Endothelial cell of umbilical vein (primary cell): ENCODE measurements around the gene SPTBN4. TPM values are rescaled to one million over a fixed set of nuclear protein-coding genes. Genes with fewer than 3 reads are reported as not detected.
"Not testable (repeated sequence)": the region's sequence is repeated elsewhere in the genome, so short reads cannot be mapped to it uniquely, and the experiment has no call there.

Experiments used
- BruUV-seq: library from RNA; stranded (reverse); fragments of 400-500 nt; replicated peaks from 2 replicates; lab custom pipeline; 2021; lab: Mats Ljungman, UMichigan
- CTCF ChIA-PET: fragments of 300-600, 350-600 bp; sonication (Branson Sonifier 250); formaldehyde crosslinking; loops from one replicate; lab custom pipeline; 2021; ENCODE audit warnings: antibody characterized with exemption, inconsistent platforms; lab: Charles Lee
- POLR2A ChIA-PET: fragments of 300-600, 350-600 bp; sonication (Branson Sonifier 250); formaldehyde crosslinking; loops from one replicate; lab custom pipeline; 2021; ENCODE audit warnings: antibody characterized with exemption, inconsistent platforms; lab: Charles Lee
- DNase-seq: peaks from one replicate; pipeline ENCODE4 v3.0.0-alpha.2; 2011; ENCODE audit warnings: low read depth, low spot score
- FAIRE-seq: peaks from 2 replicates; lab custom pipeline; 2011; peaks lifted over from hg19 to GRCh38; lab: Jason Lieb, UNC
- H2AFZ ChIP-seq: 2 replicates; pipeline ENCODE4 v1.6.0; 2012; ENCODE audit warnings: low read depth, low read length, control low read depth, inconsistent platforms
- H3K27ac ChIP-seq: 2 replicates; pipeline ENCODE4 v1.5.1; 2011; ENCODE audit warnings: low read depth, mild to moderate bottlenecking, control low read depth, low read length, moderate library complexity; ENCODE audit not compliant: insufficient read depth
- H3K27me3 ChIP-seq, 2 experiments: 2 replicates each; pipeline versions ENCODE4 v1.6.0 to v1.6.1; 2011; ENCODE audit warnings: low read length in 2 of 2, mixed read lengths in 1 of 2; ENCODE audit not compliant: control insufficient read depth in 2 of 2, insufficient read depth in 2 of 2
- H3K36me3 ChIP-seq, 2 experiments: 2 replicates in 1 of 2; 3 replicates in 1 of 2; pipeline ENCODE4 v1.5.1; 2011; ENCODE audit warnings: low read length in 2 of 2, mild to moderate bottlenecking in 1 of 2, moderate library complexity in 1 of 2; ENCODE audit not compliant: control insufficient read depth in 2 of 2, insufficient read depth in 2 of 2; ENCODE audit errors: extremely low read depth in 1 of 2
- H3K4me1 ChIP-seq: 3 replicates; pipeline ENCODE4 v1.5.1; 2011; ENCODE audit warnings: mild to moderate bottlenecking, low read length; ENCODE audit not compliant: control insufficient read depth, insufficient read depth; ENCODE audit errors: extremely low read depth
- H3K4me2 ChIP-seq: 2 replicates; pipeline ENCODE4 v1.6.1; 2011; ENCODE audit warnings: low read length, control low read depth, mixed read lengths; ENCODE audit not compliant: insufficient read depth
- H3K4me3 ChIP-seq, 3 experiments: fragments of 200-600 bp in 1 of 3; sonication (generic), shearing (Covaris generic) in 1 of 3; replicated peaks in 1 of 3; 2 replicates each; pipeline ENCODE4 v1.5.1; 2011 to 2016; ENCODE audit warnings: control low read depth in 3 of 3, low read length in 3 of 3, mild to moderate bottlenecking in 2 of 3, inconsistent platforms in 1 of 3, low read depth in 1 of 3, moderate library complexity in 1 of 3; ENCODE audit not compliant: insufficient read depth in 1 of 3
- H3K79me2 ChIP-seq: 2 replicates; pipeline ENCODE4 v1.6.0; 2012; ENCODE audit warnings: low read length, inconsistent platforms; ENCODE audit not compliant: control insufficient read depth, insufficient read depth
- H3K9ac ChIP-seq: replicated peaks from 2 replicates; pipeline ENCODE3; 2011; ENCODE audit warnings: low read length, control low read depth; ENCODE audit not compliant: insufficient read depth; ENCODE audit errors: extremely low read depth
- H3K9me1 ChIP-seq: replicated peaks from 3 replicates; pipeline ENCODE4 v1.6.0; 2011; ENCODE audit warnings: mild to moderate bottlenecking, low read length; ENCODE audit not compliant: control insufficient read depth, insufficient read depth; ENCODE audit errors: extremely low read depth
- H3K9me3 ChIP-seq: replicated peaks from 2 replicates; pipeline ENCODE4 v1.5.1; 2012; ENCODE audit warnings: low read length, inconsistent platforms; ENCODE audit not compliant: control insufficient read depth, insufficient read depth
- H4K20me1 ChIP-seq: replicated peaks from 2 replicates; pipeline ENCODE3; 2011; ENCODE audit warnings: mild to moderate bottlenecking, low read length; ENCODE audit not compliant: control insufficient read depth, insufficient read depth; ENCODE audit errors: extremely low read depth
- EZH2 ChIP-seq: IDR thresholded peaks from 2 replicates; pipeline ENCODE4 v1.6.1; 2012; ENCODE audit warnings: borderline replicate concordance, low read depth, mild to moderate bottlenecking, moderate library complexity, low read length, inconsistent platforms; ENCODE audit not compliant: severe bottlenecking
- FOS ChIP-seq: IDR thresholded peaks from 2 replicates; pipeline ENCODE4 v1.6.1; 2011; ENCODE audit warnings: mild to moderate bottlenecking, low read length, moderate library complexity, borderline replicate concordance; ENCODE audit not compliant: insufficient read depth
- GATA2 ChIP-seq: IDR thresholded peaks from 2 replicates; pipeline ENCODE4 v1.7.0; 2011; ENCODE audit warnings: low read depth, mild to moderate bottlenecking, moderate library complexity, mixed read lengths, low read length; ENCODE audit not compliant: insufficient read length, insufficient read depth
- JUN ChIP-seq: IDR thresholded peaks from 2 replicates; pipeline ENCODE4 v1.6.1; 2011; ENCODE audit warnings: borderline replicate concordance, low read depth; ENCODE audit not compliant: insufficient read length, insufficient read depth
- MAX ChIP-seq: IDR thresholded peaks from 2 replicates; pipeline ENCODE4 v1.6.1; 2011; ENCODE audit not compliant: insufficient read depth, insufficient read length
- MYC ChIP-seq: IDR thresholded peaks from one replicate; pipeline ENCODE4 v1.6.1; 2011; ENCODE audit warnings: mild to moderate bottlenecking, low read depth, low read length
- POLR2A ChIP-seq: IDR thresholded peaks from 2 replicates; pipeline ENCODE4 v1.6.1; 2012; ENCODE audit warnings: low read depth, mild to moderate bottlenecking, control low read depth, low read length
- POLR2AphosphoS5 ChIP-seq: IDR thresholded peaks from 2 replicates; pipeline ENCODE4 v1.6.1; 2012; ENCODE audit warnings: low read depth, mild to moderate bottlenecking, control low read depth, low read length, moderate library complexity; ENCODE audit not compliant: insufficient read depth
- dilution Hi-C: fragments of 300-500 bp; cut with MboI; formaldehyde crosslinking; loops from one replicate; pipeline ENCODE4 v1.15.0; 2019; ENCODE audit warnings: low sequenced_read_pairs; ENCODE audit not compliant: extremely low pct_ligation_motif_present
- intact Hi-C: fragments of 100-400 bp; cut with micrococcal nuclease; formaldehyde crosslinking; loops from one replicate; pipeline ENCODE4 v1.10.0; 2022
- polyA plus RNA-seq, 4 experiments: library from polyadenylated mRNA; depleted of rRNA in 3 of 4; stranded (reverse) in 3 of 4; unstranded in 1 of 4; fragments of >200 nt; gene quantifications; 2 replicates each; pipeline versions ENCODE4 v1.2.1 to v1.2.3, GENCODE V29; 2011 to 2012; ENCODE audit warnings: missing spikeins in 1 of 4
- total RNA-seq: library from RNA; stranded (reverse); gene quantifications from 2 replicates; pipeline ENCODE4 v1.2.3, GENCODE V29; 2021
- TF ChIP-seq, protein P1 (sequence below), 2 donors: IDR thresholded peaks; 1 replicate in 1 of 2; 2 replicates in 1 of 2; pipeline ENCODE4 v1.5.1; 2011; ENCODE audit warnings: low read length in 2 of 2, mild to moderate bottlenecking in 2 of 2, moderate library complexity in 2 of 2, control low read depth in 1 of 2, inconsistent platforms in 1 of 2, low read depth in 1 of 2; ENCODE audit not compliant: insufficient read depth in 1 of 2; ENCODE audit errors: extremely low read depth in 1 of 2

SPTBN4 gene
- total and polyA plus RNA-seq, 2 donors (not counting 3 experiments of a cell fraction or from before 2014, with no cell fraction given), result 0.33 TPM; not detected in 1

DNA sequence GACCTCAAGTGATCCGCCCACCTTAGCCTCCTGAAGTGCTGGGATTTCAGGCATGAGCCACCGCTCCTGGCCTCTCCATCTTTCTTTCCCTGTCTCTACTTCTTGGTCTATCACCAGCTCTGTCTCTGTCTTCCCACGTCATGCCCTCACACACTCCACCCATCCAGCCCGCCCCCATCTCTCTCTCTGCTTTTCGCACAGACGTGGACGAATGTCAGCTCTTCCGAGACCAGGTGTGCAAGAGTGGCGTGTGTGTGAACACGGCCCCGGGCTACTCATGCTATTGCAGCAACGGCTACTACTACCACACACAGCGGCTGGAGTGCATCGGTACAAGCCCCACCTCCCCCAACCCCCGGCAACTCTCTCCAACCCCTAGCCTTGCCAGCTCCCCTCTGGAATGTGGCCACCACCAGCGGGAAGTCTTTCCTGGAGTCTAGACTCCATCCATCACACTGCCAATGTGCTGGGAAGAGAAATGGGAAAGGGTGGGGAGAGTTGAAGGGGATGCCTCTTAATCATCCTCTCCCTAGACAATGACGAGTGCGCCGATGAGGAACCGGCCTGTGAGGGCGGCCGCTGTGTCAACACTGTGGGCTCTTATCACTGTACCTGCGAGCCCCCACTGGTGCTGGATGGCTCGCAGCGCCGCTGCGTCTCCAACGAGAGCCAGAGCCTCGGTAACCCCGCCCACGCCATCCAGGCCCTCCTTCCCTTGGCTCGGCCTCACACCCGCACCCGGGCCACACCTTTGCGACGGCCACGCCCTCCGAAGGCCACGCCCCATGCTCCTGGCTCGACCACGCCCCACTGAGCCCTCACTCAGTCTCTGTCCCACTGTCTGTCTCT lies 156.8 kb downstream of the SPTBN4 start:
- Histone ChIP-seq H3K27ac (no peak overlapping the region), H3K79me2 (no peaks in the 10 kb centered on the region), H4K20me1 (no peaks in the 10 kb centered on the region), H3K9me1 (no peaks in the 10 kb centered on the region), H3K4me3 (no peak overlapping the region), H3K27me3 (no peaks in the 10 kb centered on the region), H3K9ac (no peak overlapping the region), H3K36me3 (no peaks in the 10 kb centered on the region), H3K4me2 (peak overlapping the region; percentile 14), H3K9me3 (no peaks in the 10 kb centered on the region), H2AFZ (peak overlapping the region; percentile 28), H3K4me1 (no peaks in the 10 kb centered on the region)
- ChIA-PET POLR2A (no interaction called here), CTCF (interaction anchor here (3.3 kb wide), 1 partner anchor 10 kb away, joined by 28 read pairs; no protein-coding TSS in a partner anchor)
- no peak for DNase-seq
- no TSS peak for BruUV-seq
- intact Hi-C loops, result no loop called here
- no peak for TF ChIP-seq JUN
- TF ChIP-seq POLR2A, result no peak
- no peak for TF ChIP-seq GATA2
- TF ChIP-seq MAX, result no peak
- no peak for TF ChIP-seq EZH2
- TF ChIP-seq FOS, result no peak
- TF ChIP-seq MYC, result no peak
- TF ChIP-seq POLR2AphosphoS5, result no peak
- TF ChIP-seq, protein P1, sequence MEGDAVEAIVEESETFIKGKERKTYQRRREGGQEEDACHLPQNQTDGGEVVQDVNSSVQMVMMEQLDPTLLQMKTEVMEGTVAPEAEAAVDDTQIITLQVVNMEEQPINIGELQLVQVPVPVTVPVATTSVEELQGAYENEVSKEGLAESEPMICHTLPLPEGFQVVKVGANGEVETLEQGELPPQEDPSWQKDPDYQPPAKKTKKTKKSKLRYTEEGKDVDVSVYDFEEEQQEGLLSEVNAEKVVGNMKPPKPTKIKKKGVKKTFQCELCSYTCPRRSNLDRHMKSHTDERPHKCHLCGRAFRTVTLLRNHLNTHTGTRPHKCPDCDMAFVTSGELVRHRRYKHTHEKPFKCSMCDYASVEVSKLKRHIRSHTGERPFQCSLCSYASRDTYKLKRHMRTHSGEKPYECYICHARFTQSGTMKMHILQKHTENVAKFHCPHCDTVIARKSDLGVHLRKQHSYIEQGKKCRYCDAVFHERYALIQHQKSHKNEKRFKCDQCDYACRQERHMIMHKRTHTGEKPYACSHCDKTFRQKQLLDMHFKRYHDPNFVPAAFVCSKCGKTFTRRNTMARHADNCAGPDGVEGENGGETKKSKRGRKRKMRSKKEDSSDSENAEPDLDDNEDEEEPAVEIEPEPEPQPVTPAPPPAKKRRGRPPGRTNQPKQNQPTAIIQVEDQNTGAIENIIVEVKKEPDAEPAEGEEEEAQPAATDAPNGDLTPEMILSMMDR (IDR thresholded peaks at IDR 0.05; ENCODE audit: extremely low read depth in 1 of 2, insufficient read depth in 1 of 2, low read depth in 1 of 2, low read length in 2 of 2), result no peak
- peak; percentile 52 for FAIRE-seq
- dilution Hi-C loops, result no loop called here

GRCh38 chr19:40624369-40625153 lies 157.8 kb downstream of the SPTBN4 start:
- intact Hi-C loops, H3K4me1 ChIP-seq, H3K4me3 ChIP-seq, H3K27me3 ChIP-seq, H3K36me3 ChIP-seq, H3K79me2 ChIP-seq, DNase-seq, H4K20me1 ChIP-seq, dilution Hi-C loops, H3K4me2 ChIP-seq, H3K9me3 ChIP-seq, H3K9ac ChIP-seq, H3K27ac ChIP-seq, BruUV-seq, H3K9me1 ChIP-seq, H2AFZ ChIP-seq: not testable (repeated sequence)
- CTCF ChIA-PET, result interaction anchor here (3.3 kb wide), 1 partner anchor 9 kb away, joined by 28 read pairs; no protein-coding TSS in a partner anchor
- peak; percentile 69 for FAIRE-seq
- POLR2A ChIA-PET, result interaction anchor here (0.6 kb wide), 1 partner anchor 8 kb away, joined by 3 read pairs; no protein-coding TSS in a partner anchor
